Measurements from ENCODE around the gene EDN2.

The EDN2 gene

GRCh38 chr1:41482001-41482765 lies 2.3 kb downstream of the EDN2 start:
- no peak for DNase-seq

GRCh38 chr1:41481109-41481775 lies 3.2 kb downstream of the EDN2 start:
- no peak for DNase-seq

GRCh38 chr1:41480204-41481108 lies 4.0 kb downstream of the EDN2 start:
- no peak for DNase-seq

DNA sequence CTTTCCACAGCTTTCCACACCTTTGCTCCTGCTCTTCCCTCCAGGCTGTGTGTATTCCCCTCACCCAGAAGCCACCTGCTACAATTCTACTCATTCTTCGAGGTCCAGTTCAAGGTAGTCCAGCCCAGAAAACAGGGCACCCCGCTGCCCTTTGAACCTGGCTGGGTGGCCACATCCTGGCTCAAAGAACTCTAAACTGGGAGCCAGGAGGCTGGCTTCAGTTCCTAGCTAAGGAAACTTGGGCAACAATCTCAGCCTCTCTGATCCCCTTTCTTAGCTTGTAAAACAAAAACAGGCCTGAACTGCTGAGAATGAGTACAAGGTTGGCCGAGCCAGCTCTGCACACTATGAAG lies 4.7 kb downstream of the EDN2 start:
- no peak for DNase-seq

DNA sequence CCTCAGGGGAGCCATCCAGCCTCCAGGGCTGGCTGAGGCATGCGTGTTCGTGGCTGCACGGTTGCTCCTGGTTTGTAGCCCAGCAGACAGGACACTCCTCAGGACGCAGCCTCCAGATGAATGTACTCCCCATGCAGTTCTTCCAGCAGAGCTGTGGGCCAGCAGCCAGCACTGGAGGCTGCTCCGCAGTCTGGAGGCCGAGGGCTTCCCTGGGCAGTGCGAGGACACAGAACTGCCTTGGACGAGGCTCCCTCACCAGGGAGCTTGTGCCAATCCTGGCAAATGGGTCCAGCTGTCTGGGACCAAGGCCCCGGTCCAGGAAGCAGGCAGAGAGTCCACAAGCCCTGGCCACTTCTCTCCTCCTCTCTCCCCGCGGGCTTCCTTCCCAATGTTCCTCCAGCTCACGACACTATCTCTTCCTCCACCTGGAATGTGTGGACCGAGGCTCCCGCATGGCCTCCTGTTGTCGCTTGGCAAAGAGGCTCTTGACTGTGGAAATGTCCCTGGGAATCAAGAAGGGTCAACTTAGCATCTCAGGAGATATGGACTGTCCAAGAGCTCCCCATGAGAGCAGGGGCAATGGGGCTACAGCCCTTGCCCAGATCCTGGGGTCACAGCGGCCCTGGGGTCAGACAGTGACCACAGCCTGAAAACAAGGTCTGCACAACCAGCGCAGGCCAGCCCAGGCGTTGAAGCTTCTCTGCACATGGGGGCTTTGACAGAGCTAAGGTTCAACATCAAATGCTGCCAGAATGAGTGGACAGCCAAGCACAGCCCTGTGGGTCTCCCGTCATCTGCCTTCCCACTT lies 5.3 kb downstream of the EDN2 start:
- DNase-seq: no peak

DNA sequence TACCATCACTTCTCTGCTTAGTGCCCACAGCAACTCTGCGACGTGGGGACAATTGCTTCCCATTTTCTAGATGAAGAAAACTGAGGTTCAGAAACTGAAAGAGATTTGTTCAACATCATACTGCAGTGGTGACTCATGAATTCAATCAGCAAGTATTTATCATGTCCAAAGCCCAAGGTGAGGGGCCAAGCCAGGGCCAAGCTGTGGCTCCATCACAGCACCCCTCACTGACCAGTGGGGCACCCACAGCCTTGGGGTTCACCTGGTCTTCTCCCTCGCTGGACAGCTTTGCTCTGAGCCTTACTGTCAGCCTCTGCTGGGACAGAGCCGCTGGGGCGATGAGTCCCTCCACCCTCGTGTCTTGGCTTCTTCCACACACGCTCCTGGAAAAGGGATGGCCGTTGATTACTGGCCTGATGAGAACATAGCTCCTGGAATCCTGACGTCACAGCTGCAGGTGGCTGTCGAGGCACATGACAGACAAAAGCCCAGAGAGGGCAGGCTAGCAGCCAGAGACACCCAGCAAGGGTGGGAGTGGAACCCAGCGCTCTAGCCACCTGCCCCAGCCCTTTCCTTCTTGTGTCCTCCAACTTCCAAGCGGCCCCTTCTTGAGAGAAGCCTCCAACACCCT lies 6.2 kb downstream of the EDN2 start:
- DNase-seq: no peak

DNA sequence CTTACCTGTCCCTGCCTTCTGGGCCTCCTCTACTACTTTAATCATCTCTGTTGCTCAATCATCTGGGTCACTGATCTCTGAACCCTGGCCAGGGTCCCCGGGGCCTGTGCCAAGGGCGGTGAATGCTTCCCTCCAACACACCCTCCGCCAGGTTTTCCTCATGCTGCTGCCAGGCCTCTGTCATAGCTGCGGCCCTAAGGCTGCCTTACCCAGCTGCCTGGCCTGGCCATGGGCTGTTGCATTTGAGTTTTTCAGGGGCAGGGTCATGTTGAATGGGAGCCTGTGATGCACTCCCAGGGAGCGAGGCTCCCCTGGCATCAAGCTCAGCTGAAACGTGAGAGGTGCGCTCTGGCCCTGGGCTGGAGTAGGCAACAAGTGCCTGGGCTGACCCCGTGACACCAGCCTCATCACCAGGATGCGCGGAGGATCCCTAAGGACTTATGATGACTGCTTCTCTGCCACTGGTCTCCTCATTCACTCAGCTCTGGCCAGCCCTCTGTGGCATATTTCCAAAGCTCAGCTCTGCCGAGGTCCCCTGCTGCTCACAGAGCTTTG lies 7.6 kb downstream of the EDN2 start:
- DNase-seq: no peak

DNA sequence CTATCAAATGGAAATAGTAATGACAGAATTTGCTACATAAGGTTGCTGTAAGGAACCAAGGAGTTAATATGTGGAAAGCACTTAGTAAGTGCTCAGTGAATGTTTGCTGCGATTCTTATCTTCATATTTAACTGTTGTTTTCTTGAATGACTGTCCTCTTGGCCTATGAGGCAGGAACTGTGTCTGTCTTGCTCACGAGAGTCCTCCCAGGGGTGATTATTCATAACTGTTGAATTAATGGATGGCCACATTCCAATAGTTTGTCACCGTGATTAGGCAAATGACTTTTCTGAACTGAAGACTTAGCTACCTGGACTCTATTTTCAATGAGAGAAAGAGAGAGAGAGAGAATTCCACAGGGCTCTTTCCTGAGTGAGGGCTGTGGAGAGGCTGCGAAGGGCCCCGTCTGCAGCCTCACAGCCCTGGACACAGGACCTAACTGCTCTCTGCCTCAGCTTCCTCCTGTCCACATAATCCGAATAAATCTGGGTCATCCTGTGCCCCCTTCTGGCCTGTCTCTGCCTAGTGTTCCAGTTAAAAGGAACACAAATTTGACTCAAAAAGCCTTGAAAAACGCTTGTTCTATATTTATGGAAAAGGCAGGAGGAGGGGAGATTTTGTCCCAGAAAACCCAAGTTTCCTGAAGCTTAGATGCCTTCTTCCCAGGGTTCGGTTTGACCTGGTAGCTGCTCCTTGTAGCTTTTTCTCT lies 8.5 kb downstream of the EDN2 start:
- no peak for DNase-seq

DNA sequence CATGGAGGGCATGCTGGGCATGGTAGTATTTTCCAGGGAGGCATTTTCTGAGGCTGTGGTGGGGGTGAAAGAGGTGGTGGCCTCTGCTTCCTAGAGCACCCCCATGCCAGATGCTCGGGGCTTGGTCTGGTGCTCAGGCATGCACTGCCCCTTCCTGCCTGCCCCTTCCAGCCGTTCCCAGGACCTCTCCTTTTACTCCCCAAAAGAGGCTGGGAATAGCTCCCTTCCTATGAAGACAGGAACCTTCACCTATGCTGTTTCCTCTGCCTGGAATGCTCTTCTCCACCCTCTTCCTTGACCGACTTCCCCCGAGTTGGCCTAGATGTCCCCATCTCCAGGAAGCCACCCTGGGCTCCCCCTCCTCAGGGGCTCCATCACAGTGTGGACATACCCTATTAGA lies 9.1 kb downstream of the EDN2 start:
- DNase-seq: no peak

DNA sequence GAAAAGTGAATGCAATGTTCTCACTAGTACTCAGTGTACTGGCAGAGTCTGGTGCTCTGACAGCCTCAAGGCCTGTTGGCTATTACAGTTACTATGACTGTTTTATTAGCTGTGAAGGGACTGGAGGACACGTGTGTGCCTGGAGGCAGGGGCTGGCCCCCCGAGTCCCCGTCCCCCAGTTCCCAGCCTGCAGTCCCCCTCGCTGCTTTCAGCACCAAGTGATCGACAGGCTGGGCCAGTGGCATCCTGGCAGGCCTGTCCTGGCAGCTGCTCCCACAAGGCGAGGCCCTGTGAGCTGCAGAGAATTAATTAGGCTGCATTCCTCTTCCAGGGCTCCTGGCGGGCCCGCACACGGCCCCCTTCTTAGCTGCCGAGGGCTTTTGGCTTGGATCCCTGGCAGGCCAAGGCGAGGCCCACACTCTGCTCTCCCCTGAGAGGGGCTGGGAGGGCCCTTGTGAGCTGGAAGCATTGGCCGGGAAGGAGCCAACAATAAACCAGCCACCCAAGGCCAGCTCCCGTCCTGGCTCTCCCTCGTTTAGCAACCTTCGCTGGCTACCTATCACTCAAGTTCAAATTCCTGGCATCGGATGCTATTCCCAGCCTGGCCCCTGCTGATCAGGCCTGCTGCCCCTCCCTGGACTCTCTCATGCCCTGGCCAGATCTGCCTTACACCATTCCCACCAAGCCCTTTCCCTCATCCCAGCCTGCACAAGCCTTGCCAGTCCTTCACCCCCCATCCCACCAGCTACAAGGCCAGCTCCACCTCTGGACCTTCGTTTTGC lies 9.8 kb downstream of the EDN2 start:
- DNase-seq: no peak

GRCh38 chr1:41473738-41474362 lies 10.6 kb downstream of the EDN2 start:
- DNase-seq: no peak

DNA sequence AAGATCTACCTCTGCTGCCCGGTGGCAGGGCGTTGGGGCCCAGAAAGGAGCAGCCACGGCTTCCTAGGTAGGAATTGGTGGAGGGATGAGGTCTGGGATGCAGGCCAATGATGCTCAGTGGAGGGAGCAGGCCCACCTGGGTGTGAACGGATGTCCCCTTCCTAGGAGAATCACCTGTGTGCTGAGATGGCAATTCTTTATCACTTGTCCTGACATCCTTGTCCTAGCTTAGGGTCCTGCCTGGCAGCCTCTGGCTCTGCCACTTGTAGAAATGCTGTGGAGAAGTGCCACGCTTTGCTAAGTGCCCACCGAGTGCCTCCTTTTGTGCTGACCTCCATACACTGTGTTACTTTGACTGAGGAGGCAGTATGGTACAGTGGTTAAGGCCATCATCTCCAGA lies 12.8 kb downstream of the EDN2 start:
- no peak for DNase-seq

DNA sequence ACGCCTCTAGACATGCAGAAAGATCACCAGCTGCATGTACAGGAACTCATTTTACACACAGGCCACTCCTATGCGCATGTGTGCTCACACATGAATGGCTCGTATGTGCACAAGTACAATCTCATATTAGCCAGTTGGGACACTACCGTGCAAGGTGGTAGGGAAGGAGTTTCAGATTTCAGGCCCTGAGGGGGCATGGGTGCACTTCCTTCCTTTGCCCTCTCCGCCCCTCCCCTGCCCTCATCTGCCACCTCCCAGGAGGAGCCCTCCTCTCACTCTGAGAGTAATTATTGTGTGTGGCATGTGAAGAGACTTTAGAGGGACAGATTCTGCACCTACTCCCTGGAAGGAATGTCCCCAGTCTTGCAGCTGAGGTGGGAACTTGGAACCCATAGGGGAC lies 14.8 kb downstream of the EDN2 start:
- no peak for DNase-seq

GRCh38 chr1:41468122-41468762 lies 16.2 kb downstream of the EDN2 start:
- DNase-seq: no peak

DNA sequence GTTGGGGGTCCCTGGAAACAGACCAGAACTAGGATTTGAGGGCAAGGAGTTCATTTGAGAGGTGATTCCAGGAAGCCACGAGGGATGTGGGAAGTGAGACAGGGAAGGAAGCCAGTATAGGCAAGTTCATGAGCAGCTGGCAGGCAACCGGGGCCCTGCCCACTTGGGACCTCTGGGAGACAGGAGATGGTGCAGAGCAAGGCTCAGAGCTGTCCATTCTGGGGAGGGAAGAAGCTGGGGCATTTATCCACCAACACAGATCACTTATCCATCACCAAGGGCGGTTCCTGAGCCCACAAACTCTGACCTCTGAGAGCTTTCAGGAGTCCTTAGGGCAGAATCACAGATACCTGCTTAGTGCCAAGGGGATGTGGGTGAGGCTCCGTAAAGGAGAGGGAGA lies 16.8 kb downstream of the EDN2 start:
- DNase-seq: no peak

GRCh38 chr1:41466146-41466545 lies 18.3 kb downstream of the EDN2 start:
- no peak for DNase-seq

DNA sequence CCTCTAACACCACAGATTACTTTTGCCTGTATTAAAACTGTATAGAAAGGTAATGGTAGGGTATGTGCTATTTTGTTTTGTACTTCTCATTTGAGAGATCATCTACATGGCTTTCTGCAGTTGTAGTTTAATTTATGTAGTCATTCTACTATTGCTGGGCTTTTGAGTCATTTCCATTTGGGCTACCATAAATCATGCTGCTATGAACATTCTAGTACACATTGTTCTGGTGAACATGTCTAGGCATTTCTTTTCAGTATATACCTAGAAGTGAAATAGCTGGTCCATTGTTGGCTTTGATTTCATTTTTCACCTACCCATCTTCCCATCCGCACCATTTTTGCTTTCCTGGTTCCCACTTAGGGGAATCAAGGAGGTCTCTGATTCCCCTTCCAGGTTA lies 18.7 kb downstream of the EDN2 start:
- DNase-seq: no peak

- no peak for DNase-seq
These were observed 19.6 kb downstream of the EDN2 start for GRCh38 chr1:41464885-41465284.

- DNase-seq: no peak
These were observed 21.0 kb downstream of the EDN2 start for GRCh38 chr1:41463516-41463915.

GRCh38 chr1:41462680-41463004 lies 21.8 kb downstream of the EDN2 start:
- DNase-seq: no peak

Measured in activated CD4-positive, alpha-beta T cell treated with anti-CD3 and anti-CD28 coated beads, Interleukin-2, amount 50 U/mL, for 1 hour (primary cell).